ENCODE data around the gene KCNQ4.

KCNQ4 gene

GRCh38 chr1:40770296-40771070, 13.1 kb upstream of the KCNQ4 start:
- no peaks in the 10 kb centered on the region for H3K9me3 ChIP-seq (replicated peaks; ENCODE audit: low read length)
- H3K4me1 ChIP-seq (ENCODE audit: control insufficient read depth, insufficient read depth, low read length), result no peaks in the 10 kb centered on the region
- H3K27me3 ChIP-seq (ENCODE audit: control insufficient read depth, insufficient read depth, low read length), result no peaks in the 10 kb centered on the region
- no peak overlapping the region for H3K4me2 ChIP-seq (ENCODE audit: low read length)
- H3K36me3 ChIP-seq (ENCODE audit: insufficient read depth, low read length), result peaks cover 33% of the 10 kb centered on the region
- no peak overlapping the region for H3K4me3 ChIP-seq (ENCODE audit: low read length)
- H3K9ac ChIP-seq (ENCODE audit: low read depth, low read length), result no peak overlapping the region

DNA sequence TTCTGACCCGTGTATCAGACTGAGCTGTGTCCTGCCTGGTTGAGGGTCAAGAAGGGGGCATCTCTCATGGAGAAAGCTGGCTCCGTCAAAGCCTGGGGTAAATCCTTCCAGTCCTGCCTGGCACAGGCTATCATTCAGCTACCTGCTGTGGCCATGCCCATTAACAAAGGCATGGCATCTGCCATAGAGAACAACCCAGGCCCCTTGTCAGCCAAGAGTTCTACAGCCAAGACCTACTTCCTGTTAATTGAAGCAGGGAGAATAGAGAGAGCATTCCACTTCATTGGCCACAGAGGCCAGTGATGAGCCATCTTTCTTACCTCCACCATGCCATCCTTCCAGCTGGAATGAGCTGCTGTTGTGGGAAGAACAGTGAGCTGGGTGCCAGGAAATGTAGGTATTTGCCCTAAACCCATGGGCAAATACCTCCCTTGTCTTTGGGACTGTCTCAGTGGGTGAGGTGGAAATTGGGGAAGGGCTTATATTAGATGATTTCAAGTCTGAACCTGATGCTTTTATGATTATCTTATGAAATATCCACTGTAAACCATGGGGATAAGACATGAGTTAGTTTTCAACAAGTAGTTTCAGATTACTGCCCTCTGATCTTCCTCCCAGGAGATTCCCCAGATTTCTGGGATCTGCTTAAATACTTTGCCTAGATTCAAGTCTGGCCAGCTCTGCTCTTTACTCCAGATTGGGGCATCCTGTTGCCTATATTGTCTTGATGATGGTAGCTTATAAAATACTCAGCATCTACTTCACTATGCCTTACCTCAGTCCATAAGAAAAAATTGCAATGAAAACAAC, 11.2 kb upstream of the KCNQ4 start:
- H3K4me1 ChIP-seq (ENCODE audit: control insufficient read depth, insufficient read depth, low read length), result no peaks in the 10 kb centered on the region
- no peak overlapping the region for H3K9ac ChIP-seq (ENCODE audit: low read depth, low read length)
- no peaks in the 10 kb centered on the region for H3K27me3 ChIP-seq (ENCODE audit: control insufficient read depth, insufficient read depth, low read length)
- peaks cover 22% of the 10 kb centered on the region for H3K36me3 ChIP-seq (ENCODE audit: insufficient read depth, low read length)
- H3K4me2 ChIP-seq (ENCODE audit: low read length), result no peak overlapping the region
- H3K4me3 ChIP-seq (ENCODE audit: low read length), result no peak overlapping the region
- no peaks in the 10 kb centered on the region for H3K9me3 ChIP-seq (replicated peaks; ENCODE audit: low read length)

GRCh38 chr1:40773748-40774265, 9.8 kb upstream of the KCNQ4 start:
- peaks cover 9% of the 10 kb centered on the region for H3K36me3 ChIP-seq (ENCODE audit: insufficient read depth, low read length)
- no peak overlapping the region for H3K9ac ChIP-seq (ENCODE audit: low read depth, low read length)
- H3K27me3 ChIP-seq (ENCODE audit: control insufficient read depth, insufficient read depth, low read length), result no peaks in the 10 kb centered on the region
- no peaks in the 10 kb centered on the region for H3K9me3 ChIP-seq (replicated peaks; ENCODE audit: low read length)
- H3K4me2 ChIP-seq (ENCODE audit: low read length), result no peak overlapping the region
- no peaks in the 10 kb centered on the region for H3K4me1 ChIP-seq (ENCODE audit: control insufficient read depth, insufficient read depth, low read length)
- H3K4me3 ChIP-seq (ENCODE audit: low read length), result no peak overlapping the region

DNA sequence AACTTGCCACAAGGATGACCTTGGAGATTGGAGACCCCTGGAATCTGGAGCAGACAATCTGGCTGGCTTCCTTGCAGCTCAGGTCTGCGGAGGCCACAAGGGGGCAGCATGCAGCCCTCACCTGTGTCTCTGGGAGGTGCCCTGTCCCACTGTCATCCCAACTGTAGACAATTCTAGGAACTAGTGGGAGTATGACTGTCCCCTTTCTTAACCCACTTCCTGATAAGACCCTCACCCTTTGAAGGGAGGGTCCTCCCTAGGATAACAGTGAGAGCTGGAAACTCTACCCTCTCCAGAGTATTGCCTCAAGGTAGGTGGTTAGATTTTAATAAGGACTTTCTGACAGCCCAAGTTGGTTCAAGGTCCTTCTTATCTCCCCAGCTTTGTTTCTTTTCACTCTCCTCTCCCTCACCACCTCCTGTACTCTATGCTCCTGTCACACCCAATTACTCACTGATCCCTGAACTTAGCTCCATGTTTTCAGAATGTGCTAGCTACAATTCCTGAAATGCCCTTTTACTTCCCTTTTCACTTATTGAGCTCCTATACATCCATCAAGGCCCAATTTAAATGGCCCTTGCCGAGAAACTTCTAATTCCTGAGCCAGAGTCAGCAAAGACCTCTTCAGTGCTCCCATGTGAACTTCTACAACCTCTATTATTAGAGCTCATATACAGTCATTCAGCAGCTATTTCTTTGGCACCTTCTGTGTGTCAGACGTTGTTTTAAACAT, 9.2 kb upstream of the KCNQ4 start:
- no peak overlapping the region for H3K4me3 ChIP-seq (ENCODE audit: low read length)
- peaks cover 8% of the 10 kb centered on the region for H3K36me3 ChIP-seq (ENCODE audit: insufficient read depth, low read length)

GRCh38 chr1:40776236-40777072, 7.1 kb upstream of the KCNQ4 start:
- no peak overlapping the region for H3K4me2 ChIP-seq (ENCODE audit: low read length)
- H3K36me3 ChIP-seq (ENCODE audit: insufficient read depth, low read length), result no peaks in the 10 kb centered on the region
- H3K4me1 ChIP-seq (ENCODE audit: control insufficient read depth, insufficient read depth, low read length), result no peaks in the 10 kb centered on the region
- H3K4me3 ChIP-seq (ENCODE audit: low read length), result no peak overlapping the region
- no peak overlapping the region for H3K9ac ChIP-seq (ENCODE audit: low read depth, low read length)
- no peaks in the 10 kb centered on the region for H3K9me3 ChIP-seq (replicated peaks; ENCODE audit: low read length)
- no peaks in the 10 kb centered on the region for H3K27me3 ChIP-seq (ENCODE audit: control insufficient read depth, insufficient read depth, low read length)

More for the DNA sequence above, 9.2 kb upstream of the KCNQ4 start:
- Histone ChIP-seq H3K4me2 (ENCODE audit: low read length) (no peak overlapping the region), H3K4me1 (ENCODE audit: control insufficient read depth, insufficient read depth, low read length) (no peaks in the 10 kb centered on the region), H3K27me3 (ENCODE audit: control insufficient read depth, insufficient read depth, low read length) (no peaks in the 10 kb centered on the region), H3K9me3 (replicated peaks; ENCODE audit: low read length) (no peaks in the 10 kb centered on the region), H3K9ac (ENCODE audit: low read depth, low read length) (no peak overlapping the region)

GRCh38 chr1:40777224-40777970, 6.2 kb upstream of the KCNQ4 start:
- Histone ChIP-seq H3K9ac (ENCODE audit: low read depth, low read length) (no peak overlapping the region), H3K27me3 (ENCODE audit: control insufficient read depth, insufficient read depth, low read length) (no peaks in the 10 kb centered on the region), H3K4me1 (ENCODE audit: control insufficient read depth, insufficient read depth, low read length) (peaks cover 4% of the 10 kb centered on the region), H3K36me3 (ENCODE audit: insufficient read depth, low read length) (no peaks in the 10 kb centered on the region), H3K4me2 (ENCODE audit: low read length) (no peak overlapping the region), H3K4me3 (ENCODE audit: low read length) (no peak overlapping the region), H3K9me3 (replicated peaks; ENCODE audit: low read length) (no peaks in the 10 kb centered on the region)

GRCh38 chr1:40780678-40781607, 2.6 kb upstream of the KCNQ4 start:
- Histone ChIP-seq H3K36me3 (ENCODE audit: insufficient read depth, low read length) (no peaks in the 10 kb centered on the region), H3K9me3 (replicated peaks; ENCODE audit: low read length) (no peaks in the 10 kb centered on the region), H3K4me2 (ENCODE audit: low read length) (no peak overlapping the region), H3K27me3 (ENCODE audit: control insufficient read depth, insufficient read depth, low read length) (peaks cover 21% of the 10 kb centered on the region), H3K4me1 (ENCODE audit: control insufficient read depth, insufficient read depth, low read length) (peaks cover 14% of the 10 kb centered on the region), H3K4me3 (ENCODE audit: low read length) (no peak overlapping the region), H3K9ac (ENCODE audit: low read depth, low read length) (no peak overlapping the region)

- H3K36me3 ChIP-seq (ENCODE audit: insufficient read depth, low read length), result no peaks in the 10 kb centered on the region
- no peak overlapping the region for H3K4me2 ChIP-seq (ENCODE audit: low read length)
- H3K9me3 ChIP-seq (replicated peaks; ENCODE audit: low read length), result no peaks in the 10 kb centered on the region
- no peak overlapping the region for H3K4me3 ChIP-seq (ENCODE audit: low read length)
- peaks cover 14% of the 10 kb centered on the region for H3K4me1 ChIP-seq (ENCODE audit: control insufficient read depth, insufficient read depth, low read length)
- H3K27me3 ChIP-seq (ENCODE audit: control insufficient read depth, insufficient read depth, low read length), result peaks cover 21% of the 10 kb centered on the region
- no peak overlapping the region for H3K9ac ChIP-seq (ENCODE audit: low read depth, low read length)
These were observed 2.0 kb upstream of the KCNQ4 start for GRCh38 chr1:40781608-40781971.

DNA sequence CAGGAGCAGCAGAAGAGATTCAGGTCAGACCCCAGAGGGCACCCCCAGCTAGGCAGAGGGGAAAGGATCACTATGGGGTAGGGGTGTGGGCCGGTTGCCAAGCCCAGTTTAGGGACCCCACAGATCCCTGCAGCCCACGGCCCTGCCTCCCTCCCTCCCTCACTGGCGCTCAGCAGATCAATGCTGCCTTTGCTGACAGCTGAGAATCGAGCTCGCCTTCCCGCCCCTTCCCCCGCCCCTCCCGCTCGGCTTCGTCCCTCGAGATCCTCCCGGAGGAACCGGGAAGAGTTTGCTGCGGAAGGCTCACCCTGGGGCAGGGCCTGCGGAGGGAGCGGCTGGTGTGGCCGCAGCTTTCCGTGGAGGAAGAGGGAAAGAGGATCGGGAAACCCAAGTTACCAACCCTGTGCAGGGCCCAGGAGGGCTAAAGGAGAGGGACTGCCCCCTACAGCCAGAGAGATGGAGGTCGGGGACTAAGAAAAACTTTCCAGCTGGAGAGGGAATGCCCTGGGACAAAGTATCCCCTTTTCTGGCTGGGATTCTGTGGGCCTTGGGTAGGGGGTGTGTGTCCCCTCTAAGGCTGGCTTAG, 1.1 kb upstream of the KCNQ4 start:
- Histone ChIP-seq H3K36me3 (ENCODE audit: insufficient read depth, low read length) (no peaks in the 10 kb centered on the region), H3K4me2 (ENCODE audit: low read length) (peak overlapping the region; percentile 83), H3K4me3 (ENCODE audit: low read length) (peak overlapping the region; percentile 39), H3K27me3 (ENCODE audit: control insufficient read depth, insufficient read depth, low read length) (peaks cover 21% of the 10 kb centered on the region), H3K4me1 (ENCODE audit: control insufficient read depth, insufficient read depth, low read length) (peaks cover 14% of the 10 kb centered on the region), H3K9ac (ENCODE audit: low read depth, low read length) (no peak overlapping the region), H3K9me3 (replicated peaks; ENCODE audit: low read length) (no peaks in the 10 kb centered on the region)

Measured in skeletal muscle satellite cell (primary cell).